ENCODE measurements around the gene TDO2. TPM values are rescaled to one million over a fixed set of nuclear protein-coding genes. Genes with fewer than 3 reads are reported as not detected.

TDO2 gene
- total and polyA plus RNA-seq, 2 of the 4 experiments (the other 2 are of a cell fraction): 0.09 to 0.18 TPM

DNA sequence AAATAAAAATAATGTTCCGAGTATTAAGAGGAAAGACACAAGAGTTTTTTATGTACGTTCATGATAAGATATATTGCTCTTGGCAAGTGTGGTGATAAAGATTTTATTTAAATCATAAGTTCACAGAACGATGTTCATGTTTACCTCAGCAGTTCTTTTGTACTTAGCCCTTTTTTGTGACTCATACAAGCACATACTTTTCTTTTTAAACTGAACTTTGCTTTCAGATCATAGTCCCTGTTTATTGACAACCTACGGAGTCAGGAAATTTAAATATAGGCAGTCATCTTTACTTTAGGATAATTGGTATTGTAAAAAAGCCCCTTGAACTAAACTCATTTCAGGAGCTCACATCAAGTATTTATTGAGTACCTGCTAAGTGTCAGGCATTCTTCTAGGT lies 51.4 kb downstream of the TDO2 start:
- ChIA-PET POLR2A (ENCODE audit: unreplicated experiment) (no interaction called here), CTCF (no interaction called here)
- no peaks in the 10 kb centered on the region for H4K20me1 ChIP-seq (ENCODE audit: insufficient read depth, low read length)
- H3K9me3 ChIP-seq (ENCODE audit: control insufficient read depth, insufficient read depth, low read length): no peaks in the 10 kb centered on the region
- in situ Hi-C loops (cut with MboI; ENCODE audit: low sequenced_read_pairs): loop anchor here (5.0 to 25.0 kb wide), 5 partner anchors 148 to 1007 kb away; partner anchors contain the start of gene PDGFC
- TF ChIP-seq BHLHE40 (IDR thresholded peaks at IDR 0.05; ENCODE audit: low read depth, low read length) (no peak), MAFK (IDR thresholded peaks at IDR 0.05; ENCODE audit: low read depth, low read length) (peak; percentile 12; the same call in 1 of the 2 replicates)
- TF ChIP-seq, protein P1, sequence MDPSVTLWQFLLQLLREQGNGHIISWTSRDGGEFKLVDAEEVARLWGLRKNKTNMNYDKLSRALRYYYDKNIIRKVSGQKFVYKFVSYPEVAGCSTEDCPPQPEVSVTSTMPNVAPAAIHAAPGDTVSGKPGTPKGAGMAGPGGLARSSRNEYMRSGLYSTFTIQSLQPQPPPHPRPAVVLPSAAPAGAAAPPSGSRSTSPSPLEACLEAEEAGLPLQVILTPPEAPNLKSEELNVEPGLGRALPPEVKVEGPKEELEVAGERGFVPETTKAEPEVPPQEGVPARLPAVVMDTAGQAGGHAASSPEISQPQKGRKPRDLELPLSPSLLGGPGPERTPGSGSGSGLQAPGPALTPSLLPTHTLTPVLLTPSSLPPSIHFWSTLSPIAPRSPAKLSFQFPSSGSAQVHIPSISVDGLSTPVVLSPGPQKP (IDR thresholded peaks at IDR 0.05; ENCODE audit: borderline replicate concordance, low read depth, low read length): no peak
- H3K9ac ChIP-seq (ENCODE audit: low read depth, low read length): no peak overlapping the region
- H3K14ac ChIP-seq (replicated peaks; ENCODE audit: low read depth, low read length): no peak overlapping the region
- H3K4me1 ChIP-seq (ENCODE audit: control insufficient read depth, insufficient read depth, low read length): peaks cover 6% of the 10 kb centered on the region; the same call in 1 of the 2 replicates
- dilution Hi-C loops (cut with HindIII; ENCODE audit: low sequenced_read_pairs, unreplicated experiment): no loop called here
- H4K91ac ChIP-seq (ENCODE audit: insufficient read depth, low read depth, low read length): no peak overlapping the region
- no peak overlapping the region for H2BK120ac ChIP-seq (ENCODE audit: low read depth, low read length)
- no peaks in the 10 kb centered on the region for H3K27me3 ChIP-seq (ENCODE audit: control insufficient read depth, insufficient read depth, low read length)
- no peak overlapping the region for H2BK20ac ChIP-seq (ENCODE audit: low read depth, low read length)
- H4K8ac ChIP-seq (ENCODE audit: low read depth in 2 of 2, low read length in 2 of 2): no peak overlapping the region
- H3K4ac ChIP-seq (ENCODE audit: low read depth, low read length): no peak overlapping the region
- no peak overlapping the region for H3K23ac ChIP-seq (ENCODE audit: low read depth, low read length)
- no peak overlapping the region for H3K56ac ChIP-seq (ENCODE audit: extremely low read depth, insufficient read depth, low read length)
- no peak for ATAC-seq (ENCODE audit: low read depth)
- no peak overlapping the region for H4K5ac ChIP-seq (ENCODE audit: low read depth, low read length)
- no peak overlapping the region for H3K4me3 ChIP-seq (ENCODE audit: insufficient read depth, low read depth, low read length)
- BruUV-seq (replicated peaks): no TSS peak
- H3K36me3 ChIP-seq (ENCODE audit: control insufficient read depth, insufficient read depth, low read length): no peaks in the 10 kb centered on the region
- no peak overlapping the region for H3K4me2 ChIP-seq (ENCODE audit: low read depth, low read length)
- peaks cover 4% of the 10 kb centered on the region for H3K9me1 ChIP-seq (ENCODE audit: insufficient read depth, low read length)
- H2BK15ac ChIP-seq (ENCODE audit: low read depth, low read length): no peak overlapping the region
- no CpG with 5 or more reads among the region's 4 CpGs for WGBS, 2 experiments (ENCODE audit: extremely low coverage in 2 of 2, insufficient read length in 1 of 2)
- peak; percentile 45 for DNase-seq
- H2BK5ac ChIP-seq (ENCODE audit: low read depth, low read length, poor library complexity, severe bottlenecking): no peak overlapping the region
- H2AFZ ChIP-seq (replicated peaks; ENCODE audit: low read length, poor library complexity): no peak overlapping the region
- intact Hi-C loops (cut with micrococcal nuclease): loop anchor here (10.0 kb wide), 1 partner anchor 1010 kb away; no protein-coding TSS in a partner anchor
- H3K18ac ChIP-seq (ENCODE audit: low read depth, low read length): no peak overlapping the region
- no peak overlapping the region for H3K27ac ChIP-seq (ENCODE audit: insufficient read depth, low read length)
- no peaks in the 10 kb centered on the region for H3K79me1 ChIP-seq (ENCODE audit: low read depth in 1 of 2, low read length in 2 of 2)
- no peak overlapping the region for H2AK9ac ChIP-seq (replicated peaks; ENCODE audit: low read depth, low read length, poor library complexity)
- H2AK5ac ChIP-seq (ENCODE audit: low read depth, low read length): no peak overlapping the region

Data from IMR-90 (cell line).